Fibroblast of villous mesenchyme (primary cell): ENCODE data around the gene DPM3. TPM values are rescaled to one million over a fixed set of nuclear protein-coding genes. Genes with fewer than 3 reads are reported as not detected.
A peak's percentile ranks its signal among the peaks of the same experiment; 100 is the strongest.

ENCODE experiments used
- DNase-seq: peaks from one replicate; pipeline ENCODE4 v3.0.0-alpha.2; 2010; ENCODE audit warnings: low read depth
- H3K4me3 ChIP-seq: 2 replicates; pipeline ENCODE4 v1.5.1; 2011; ENCODE audit warnings: low read depth, mild to moderate bottlenecking, low read length
- total RNA-seq: library from RNA; depleted of rRNA; stranded (reverse); fragments of >200 nt; gene quantifications from 2 replicates; pipeline ENCODE4 v1.2.3, GENCODE V29; 2012
- TF ChIP-seq, protein P1 (sequence below): IDR thresholded peaks from 2 replicates; pipeline ENCODE4 v1.5.1; 2012; ENCODE audit warnings: low read depth, mild to moderate bottlenecking, low read length; ENCODE audit not compliant: insufficient read depth

Gene DPM3
- total RNA-seq, 1 donor, result 23.7 TPM

DNA sequence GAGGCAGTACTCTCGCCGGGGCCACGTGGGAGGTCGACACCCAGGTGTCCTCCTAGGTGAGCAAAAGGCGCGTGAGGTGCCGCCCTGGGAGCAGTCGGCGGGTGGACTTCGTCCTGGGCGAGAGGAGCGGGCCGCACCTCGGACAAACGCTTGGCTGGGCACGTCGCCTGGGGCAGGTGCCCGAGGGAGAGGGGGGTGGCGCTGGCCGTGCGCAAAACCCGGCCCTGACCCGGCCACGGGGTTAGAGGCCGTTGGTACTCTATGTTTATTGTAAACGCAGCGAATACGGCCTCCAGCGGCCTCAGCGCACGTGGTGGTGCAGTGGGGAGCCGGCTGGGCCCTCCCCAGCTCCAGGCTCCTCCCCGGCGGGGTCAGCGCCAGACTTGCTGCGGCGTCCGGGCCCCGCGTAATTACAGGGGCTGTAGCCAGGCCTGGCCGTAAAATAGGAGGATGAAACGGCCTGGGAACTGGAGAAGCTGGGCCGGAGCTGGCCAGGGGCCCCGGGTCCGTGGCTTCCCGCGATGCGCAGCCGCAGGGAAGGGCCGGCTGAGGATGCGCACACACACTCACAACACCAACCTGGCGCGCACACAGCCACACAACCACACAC is 14.3 kb downstream of the DPM3 start:
- peak; percentile 33 for DNase-seq
- TF ChIP-seq, protein P1, sequence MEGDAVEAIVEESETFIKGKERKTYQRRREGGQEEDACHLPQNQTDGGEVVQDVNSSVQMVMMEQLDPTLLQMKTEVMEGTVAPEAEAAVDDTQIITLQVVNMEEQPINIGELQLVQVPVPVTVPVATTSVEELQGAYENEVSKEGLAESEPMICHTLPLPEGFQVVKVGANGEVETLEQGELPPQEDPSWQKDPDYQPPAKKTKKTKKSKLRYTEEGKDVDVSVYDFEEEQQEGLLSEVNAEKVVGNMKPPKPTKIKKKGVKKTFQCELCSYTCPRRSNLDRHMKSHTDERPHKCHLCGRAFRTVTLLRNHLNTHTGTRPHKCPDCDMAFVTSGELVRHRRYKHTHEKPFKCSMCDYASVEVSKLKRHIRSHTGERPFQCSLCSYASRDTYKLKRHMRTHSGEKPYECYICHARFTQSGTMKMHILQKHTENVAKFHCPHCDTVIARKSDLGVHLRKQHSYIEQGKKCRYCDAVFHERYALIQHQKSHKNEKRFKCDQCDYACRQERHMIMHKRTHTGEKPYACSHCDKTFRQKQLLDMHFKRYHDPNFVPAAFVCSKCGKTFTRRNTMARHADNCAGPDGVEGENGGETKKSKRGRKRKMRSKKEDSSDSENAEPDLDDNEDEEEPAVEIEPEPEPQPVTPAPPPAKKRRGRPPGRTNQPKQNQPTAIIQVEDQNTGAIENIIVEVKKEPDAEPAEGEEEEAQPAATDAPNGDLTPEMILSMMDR, result no peak
- peak overlapping the region; percentile 60 for H3K4me3 ChIP-seq

DNA sequence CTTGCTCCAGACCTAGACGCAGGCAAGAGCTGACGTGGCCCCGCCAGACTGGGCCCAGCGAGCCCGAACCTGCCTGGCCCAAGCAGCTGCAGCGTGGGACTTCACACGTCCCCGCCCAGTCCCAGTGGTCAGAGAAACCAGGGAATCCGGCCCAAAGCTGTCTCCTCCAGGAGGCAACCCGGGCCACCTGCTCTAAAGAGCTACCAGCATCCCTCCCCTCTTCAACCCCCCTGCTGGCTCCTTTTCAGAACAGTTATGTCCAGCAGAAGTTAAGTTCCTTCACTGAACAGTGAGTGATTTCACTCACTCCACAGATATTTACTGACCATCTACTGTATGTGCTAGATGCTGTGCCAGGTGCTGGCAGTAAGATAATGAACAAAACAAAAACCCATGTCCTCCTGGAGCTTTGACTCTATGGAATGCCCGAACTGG is 14.8 kb downstream of the DPM3 start:
- DNase-seq, result no peak
- no peak overlapping the region for H3K4me3 ChIP-seq
- TF ChIP-seq, protein P1, result no peak

DNA sequence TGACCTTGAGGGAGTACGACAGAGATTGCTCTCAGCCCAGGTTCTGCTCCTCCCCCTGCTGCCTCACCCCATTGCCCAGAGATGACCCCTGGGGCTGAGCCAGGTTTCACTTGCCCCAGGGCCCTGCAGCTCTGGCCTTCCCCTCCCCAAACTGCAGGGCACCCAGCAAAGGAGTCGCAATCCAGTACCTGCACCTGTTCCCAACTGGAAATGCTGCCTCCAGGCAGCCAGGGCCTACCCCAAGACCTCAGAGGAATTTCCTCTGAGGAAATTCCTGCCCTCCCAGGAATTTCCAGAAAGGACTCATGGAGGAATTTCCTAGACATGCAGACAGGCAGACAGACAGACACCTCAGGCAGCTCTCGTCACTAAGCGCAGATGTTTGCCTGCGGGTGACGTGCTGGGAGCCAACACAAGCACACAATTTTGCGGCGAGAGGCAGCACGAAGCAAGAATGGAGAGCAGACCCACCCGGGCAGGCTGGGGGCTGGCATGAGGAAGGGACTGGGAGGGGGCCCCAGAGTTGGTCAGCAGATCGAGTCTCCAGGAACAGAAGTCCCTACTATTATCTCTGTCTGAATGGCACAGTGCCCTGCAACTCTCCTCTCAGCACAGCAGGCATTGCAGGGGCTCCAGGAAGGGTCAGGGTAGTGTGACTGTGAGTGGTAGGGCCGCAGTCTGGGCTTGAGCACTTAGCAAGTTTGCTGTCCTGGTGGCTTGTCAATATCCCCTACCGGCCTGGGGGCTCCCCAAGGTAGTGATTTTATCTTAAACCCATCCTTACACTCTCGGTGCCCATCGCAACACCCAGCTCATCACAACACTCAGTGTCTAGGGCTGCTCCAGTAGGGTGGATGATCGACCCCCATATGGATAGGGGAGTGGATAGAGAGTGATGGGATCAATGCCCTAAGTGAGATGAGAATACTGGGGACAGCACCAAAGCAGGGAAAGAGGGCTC is 15.5 kb downstream of the DPM3 start:
- no peak overlapping the region for H3K4me3 ChIP-seq
- no peak for DNase-seq
- TF ChIP-seq, protein P1, result no peak

DNA sequence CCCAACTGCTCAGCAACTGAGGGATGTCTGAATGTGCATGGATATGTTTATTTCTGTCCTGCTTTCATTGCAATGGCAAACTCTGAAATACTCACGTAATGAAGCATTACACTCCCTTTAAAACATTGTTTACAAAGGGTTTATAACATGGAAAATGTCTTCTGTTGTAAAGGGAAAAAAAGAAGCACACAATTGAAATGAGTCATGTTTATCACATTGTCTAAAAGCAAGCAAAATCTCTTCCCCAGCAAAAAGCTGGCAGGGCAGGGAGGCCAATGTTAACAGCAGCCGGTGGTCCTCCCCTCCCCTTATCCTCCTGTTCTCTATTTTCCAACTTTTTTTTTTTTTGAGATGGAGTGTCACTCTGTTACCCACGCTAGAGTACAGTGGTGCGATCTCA is 16.5 kb downstream of the DPM3 start:
- no peak for DNase-seq
- TF ChIP-seq, protein P1, result no peak
- H3K4me3 ChIP-seq, result no peak overlapping the region

DNA sequence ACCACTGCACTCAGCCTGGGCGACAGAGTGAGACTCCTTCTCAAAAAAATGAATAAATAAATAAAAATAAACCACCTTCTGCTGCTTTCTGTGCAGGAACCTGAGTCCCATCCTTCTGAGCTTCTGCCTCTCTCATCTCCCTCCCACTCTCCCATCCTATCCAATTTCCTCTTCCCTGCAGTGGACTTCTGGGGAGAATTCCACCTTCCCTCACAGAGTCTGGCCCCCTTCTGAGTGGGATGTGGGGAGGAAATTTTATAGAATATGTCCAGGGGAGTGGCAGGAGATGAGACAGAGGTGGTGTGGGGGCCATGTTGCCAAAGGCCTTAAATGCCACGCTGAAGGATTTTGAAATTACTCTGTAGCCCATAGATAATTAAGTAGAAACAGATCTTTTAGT is 18.0 kb downstream of the DPM3 start:
- H3K4me3 ChIP-seq, result no peak overlapping the region
- TF ChIP-seq, protein P1, result no peak
- DNase-seq, result no peak

DNA sequence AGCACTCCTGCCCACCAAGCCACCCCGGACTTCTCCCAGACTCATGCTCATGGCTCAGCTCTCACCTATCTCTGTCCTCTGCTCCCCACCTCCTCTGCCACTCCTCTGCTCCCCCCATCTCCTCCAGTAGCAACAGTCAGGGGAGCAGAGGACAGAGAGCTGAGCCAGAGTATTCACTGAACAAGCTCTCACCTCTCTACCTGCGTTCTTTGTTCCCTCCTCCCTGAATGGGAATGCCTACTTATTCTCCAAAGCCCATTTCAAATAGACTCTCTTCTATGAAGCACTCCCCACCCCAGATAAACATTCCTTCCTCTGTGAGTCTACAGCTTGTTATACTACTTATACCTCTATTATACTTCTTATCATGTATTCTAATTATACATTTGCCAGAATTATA is 19.1 kb downstream of the DPM3 start:
- TF ChIP-seq, protein P1, result no peak
- no peak for DNase-seq
- H3K4me3 ChIP-seq, result no peak overlapping the region
